Ascending aorta (tissue), 2 donors: ENCODE results near the gene CEP63. TPM values are rescaled to one million over a fixed set of nuclear protein-coding genes. Genes with fewer than 3 reads are reported as not detected.

Source experiments
- DNase-seq, 2 donors: peaks; one replicate each; pipeline ENCODE4 v3.0.0-alpha.2; 2019; ENCODE audit warnings: low spot score in 2 of 2
- H3K27ac ChIP-seq, 2 donors: fragments of 200-600 bp; sonication (generic); one replicate each; pipeline ENCODE4 v1.5.1; 2016 to 2017; ENCODE audit warnings: mild to moderate bottlenecking in 1 of 2
- H3K27me3 ChIP-seq: fragments of 200-600 bp; sonication (generic); one replicate; pipeline ENCODE4 v1.5.1; 2017
- H3K36me3 ChIP-seq, 2 donors: fragments of 200-600 bp; sonication (generic); one replicate each; pipeline ENCODE4 v1.5.1; 2016
- H3K4me1 ChIP-seq, 2 donors: fragments of 200-600 bp; sonication (generic); one replicate each; pipeline ENCODE4 v1.5.1; 2016 to 2017; ENCODE audit warnings: mild to moderate bottlenecking in 1 of 2
- H3K4me3 ChIP-seq, 2 donors: fragments of 200-600 bp; sonication (generic); one replicate each; pipeline ENCODE4 v1.5.1; 2016 to 2017; ENCODE audit warnings: mild to moderate bottlenecking in 1 of 2
- H3K9me3 ChIP-seq, 2 donors: fragments of 200-600 bp; sonication (generic); one replicate each; pipeline ENCODE4 v1.5.1; 2016
- intact Hi-C: fragments of 100-400 bp; cut with DNase I; formaldehyde crosslinking; loops from one replicate; pipeline ENCODE4 v1.15.1; 2023
- total RNA-seq: library from RNA; depleted of rRNA; stranded (reverse); fragments of >200 nt; gene quantifications from one replicate; pipeline ENCODE4 v1.1.0, GENCODE V29; 2016
- TF ChIP-seq, protein P1 (sequence below), 3 experiments: fragments of 200-600 bp in 2 of 3; fragments of 450-650 bp in 1 of 3; sonication (generic) in 2 of 3; IDR thresholded peaks; one replicate each; pipeline ENCODE4 v1.5.1; 2016 to 2019; ENCODE audit warnings: antibody characterized with exemption in 3 of 3, mild to moderate bottlenecking in 1 of 3, moderate library complexity in 1 of 3

Gene CEP63
- total RNA-seq, 1 donor from 2014 or later, result 5.3 TPM

DNA sequence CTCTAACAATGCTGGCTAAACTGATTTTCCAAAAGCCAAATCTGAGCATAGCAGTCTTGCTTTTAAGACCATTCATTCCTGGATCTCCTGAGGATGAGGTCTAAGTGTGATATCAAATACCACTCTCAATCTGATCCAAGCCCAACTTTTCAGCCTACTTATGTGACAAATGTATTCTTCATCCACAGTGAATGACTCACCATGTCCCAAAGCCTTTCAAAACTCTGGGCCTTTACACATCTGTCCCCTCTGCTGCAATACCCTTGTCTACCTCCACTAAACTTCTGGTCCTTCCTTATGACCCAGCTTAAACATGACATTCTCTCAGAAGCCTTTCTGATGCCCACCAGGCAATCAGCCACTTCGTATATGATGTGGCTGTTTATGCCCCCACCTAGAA, 4.7 kb upstream of the CEP63 start:
- TF ChIP-seq, protein P1, sequence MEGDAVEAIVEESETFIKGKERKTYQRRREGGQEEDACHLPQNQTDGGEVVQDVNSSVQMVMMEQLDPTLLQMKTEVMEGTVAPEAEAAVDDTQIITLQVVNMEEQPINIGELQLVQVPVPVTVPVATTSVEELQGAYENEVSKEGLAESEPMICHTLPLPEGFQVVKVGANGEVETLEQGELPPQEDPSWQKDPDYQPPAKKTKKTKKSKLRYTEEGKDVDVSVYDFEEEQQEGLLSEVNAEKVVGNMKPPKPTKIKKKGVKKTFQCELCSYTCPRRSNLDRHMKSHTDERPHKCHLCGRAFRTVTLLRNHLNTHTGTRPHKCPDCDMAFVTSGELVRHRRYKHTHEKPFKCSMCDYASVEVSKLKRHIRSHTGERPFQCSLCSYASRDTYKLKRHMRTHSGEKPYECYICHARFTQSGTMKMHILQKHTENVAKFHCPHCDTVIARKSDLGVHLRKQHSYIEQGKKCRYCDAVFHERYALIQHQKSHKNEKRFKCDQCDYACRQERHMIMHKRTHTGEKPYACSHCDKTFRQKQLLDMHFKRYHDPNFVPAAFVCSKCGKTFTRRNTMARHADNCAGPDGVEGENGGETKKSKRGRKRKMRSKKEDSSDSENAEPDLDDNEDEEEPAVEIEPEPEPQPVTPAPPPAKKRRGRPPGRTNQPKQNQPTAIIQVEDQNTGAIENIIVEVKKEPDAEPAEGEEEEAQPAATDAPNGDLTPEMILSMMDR (IDR thresholded peaks at IDR 0.05), result no peak

DNA sequence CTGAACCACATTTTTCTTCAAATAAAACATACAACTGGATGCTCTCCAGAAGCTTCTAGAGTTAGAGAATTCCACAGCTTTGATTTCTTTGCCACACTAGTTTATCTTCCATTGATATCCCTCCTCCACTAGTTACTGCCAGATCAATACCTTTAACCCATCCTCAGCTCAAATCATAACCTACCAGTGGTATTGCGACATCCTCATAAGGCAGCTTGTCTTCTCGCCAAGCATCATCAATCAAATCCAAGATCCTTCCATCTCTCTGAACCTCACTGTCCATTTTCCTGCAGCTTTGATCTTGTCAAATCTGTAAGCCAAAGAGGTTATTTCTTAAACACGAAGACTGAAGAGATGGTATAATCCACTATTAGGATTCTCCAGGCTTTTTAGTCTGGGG, 3.2 kb upstream of the CEP63 start:
- intact Hi-C loops, result loop anchor here (10.0 kb wide), 2 partner anchors 678 to 1482 kb away; partner anchors contain the start of genes PPP2R3A and SRPRB
- no peak overlapping the region for H3K4me3 ChIP-seq
- no peak for DNase-seq
- H3K36me3 ChIP-seq, result peaks cover 12 to 28% of the 10 kb centered on the region in 2 donors
- peaks cover 23 to 38% of the 10 kb centered on the region in 2 donors for H3K4me1 ChIP-seq
- H3K27me3 ChIP-seq, result no peaks in the 10 kb centered on the region
- H3K9me3 ChIP-seq, result no peaks in the 10 kb centered on the region
- TF ChIP-seq, protein P1 (IDR thresholded peaks at IDR 0.05), result no peak
- peak overlapping the region; percentile 95 to 98 for H3K27ac ChIP-seq

More for the DNA sequence above, 4.7 kb upstream of the CEP63 start:
- Histone ChIP-seq H3K4me3 (no peak overlapping the region), H3K27me3 (no peaks in the 10 kb centered on the region), H3K4me1 (peaks cover 19 to 31% of the 10 kb centered on the region in 2 donors), H3K36me3 (peaks cover 21 to 40% of the 10 kb centered on the region in 2 donors), H3K27ac (peak overlapping the region; percentile 95 to 98), H3K9me3 (no peaks in the 10 kb centered on the region)
- DNase-seq, result no peak
- intact Hi-C loops, result loop anchor here (10.0 kb wide), 2 partner anchors 676 to 1484 kb away; partner anchors contain the start of genes PPP2R3A and SRPRB

DNA sequence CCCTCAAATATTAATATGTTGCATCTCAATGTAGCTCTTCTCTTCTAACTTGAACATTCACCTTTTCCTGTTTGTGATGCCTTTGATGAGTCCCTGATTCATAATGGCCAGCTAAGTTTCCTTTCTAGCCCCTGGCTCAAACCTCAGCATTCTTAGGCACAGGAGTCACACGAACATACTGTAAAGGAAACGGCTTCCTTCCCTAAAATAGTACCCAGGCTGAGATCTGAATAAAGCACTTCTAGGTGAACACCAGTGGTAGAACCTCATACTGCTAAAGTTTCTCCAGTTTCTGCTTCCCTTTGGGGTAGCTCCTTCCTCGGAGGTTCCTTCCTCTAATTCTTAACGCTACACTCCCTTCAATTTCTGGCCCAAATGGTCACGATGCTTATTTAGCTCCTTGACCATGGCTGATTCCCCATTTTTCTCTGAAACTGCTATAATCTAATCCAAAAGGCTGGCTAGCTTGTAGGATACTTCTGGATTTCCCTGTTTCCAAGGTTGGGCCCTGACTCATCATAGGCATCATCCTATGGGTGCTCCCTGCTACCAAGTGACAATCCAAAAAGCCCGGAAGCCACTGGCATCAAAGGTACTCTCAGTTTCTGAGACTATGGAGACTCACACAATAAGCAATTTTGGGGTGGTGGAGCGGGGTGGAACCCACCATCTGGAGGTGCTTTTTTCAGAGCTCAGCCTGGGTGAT, 2.5 kb upstream of the CEP63 start:
- Histone ChIP-seq H3K4me3 (peak overlapping the region in 1 of 2 donors; percentile 78), H3K27me3 (no peaks in the 10 kb centered on the region), H3K9me3 (no peaks in the 10 kb centered on the region), H3K27ac (peak overlapping the region; percentile 95 to 98), H3K36me3 (peaks cover 6 to 20% of the 10 kb centered on the region in 2 donors), H3K4me1 (peaks cover 26 to 42% of the 10 kb centered on the region in 2 donors)
- TF ChIP-seq, protein P1 (IDR thresholded peaks at IDR 0.05), result no peak
- intact Hi-C loops, result loop anchor here (10.0 kb wide), 2 partner anchors 679 to 1481 kb away; partner anchors contain the start of genes PPP2R3A and SRPRB
- no peak for DNase-seq

DNA sequence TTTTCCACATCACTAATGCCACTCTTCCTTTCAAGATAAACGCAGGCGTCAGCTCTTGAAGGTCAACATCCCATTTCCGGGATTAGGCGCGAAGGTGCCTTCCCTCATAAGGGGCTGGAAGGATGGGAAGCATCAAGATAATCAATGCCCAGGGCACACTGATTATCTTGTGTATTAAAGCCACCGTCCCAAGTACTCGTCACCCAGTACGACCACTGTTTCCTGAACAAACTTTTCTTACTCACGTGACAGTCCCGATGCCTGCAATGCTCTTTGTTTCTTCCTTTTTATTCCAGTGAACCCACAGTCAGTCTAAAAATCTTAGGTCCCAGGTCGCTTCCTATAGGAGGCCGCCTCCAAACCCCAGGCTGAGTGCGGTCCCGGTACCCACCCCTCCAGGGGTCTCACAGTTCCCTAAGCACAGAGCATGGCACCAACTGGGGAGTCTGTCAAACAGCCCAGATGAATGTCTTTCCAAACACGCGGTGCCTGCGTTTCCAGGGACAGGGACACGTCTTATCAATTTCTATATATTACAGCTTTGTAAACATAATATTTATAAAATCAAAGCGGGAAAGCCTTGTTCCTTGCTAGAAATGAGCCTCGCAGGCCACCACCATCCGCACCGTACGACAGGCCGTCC, 661 bp upstream of the CEP63 start:
- Histone ChIP-seq H3K4me3 (peak overlapping the region; percentile 78 to 92), H3K9me3 (no peaks in the 10 kb centered on the region), H3K27ac (peak overlapping the region; percentile 95 to 98), H3K36me3 (peaks cover 0 to 14% of the 10 kb centered on the region in 2 donors), H3K4me1 (peaks cover 26 to 41% of the 10 kb centered on the region in 2 donors), H3K27me3 (no peaks in the 10 kb centered on the region)
- intact Hi-C loops, result loop anchor here (5.0 to 10.0 kb wide), 3 partner anchors 233 to 1480 kb away; partner anchors contain the start of genes PPP2R3A, RYK and SRPRB
- TF ChIP-seq, protein P1 (IDR thresholded peaks at IDR 0.05), result no peak
- no peak for DNase-seq

DNA sequence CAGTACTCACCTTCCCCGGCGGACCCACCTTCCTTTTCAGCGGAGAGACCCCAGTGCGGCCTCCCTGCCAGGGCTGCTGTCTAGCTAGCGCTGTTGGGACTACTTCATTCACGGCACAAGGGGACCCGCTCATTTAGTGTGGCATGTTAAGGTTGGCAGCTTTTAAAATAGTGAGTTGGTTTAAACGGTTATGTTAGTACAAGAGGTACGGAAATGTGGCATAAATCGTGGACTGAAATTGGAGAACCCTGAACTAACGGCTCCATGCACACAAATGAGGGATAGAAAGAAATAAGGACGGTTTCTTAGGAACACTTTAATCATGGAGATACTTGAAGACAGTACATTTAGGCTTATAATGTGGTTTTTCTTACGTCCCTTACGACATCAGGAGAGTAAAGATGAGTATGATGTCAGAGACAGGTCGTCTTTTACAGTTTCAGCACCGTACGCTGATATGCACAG, 752 bp downstream of the CEP63 start:
- H3K27ac ChIP-seq, result peak overlapping the region; percentile 95 to 98
- intact Hi-C loops, result loop anchor here (1.0 to 10.0 kb wide), 5 partner anchors 22 to 1764 kb away; partner anchors contain the start of genes NPHP3, PPP2R3A, RYK and SRPRB
- H3K36me3 ChIP-seq, result peaks cover 0 to 1% of the 10 kb centered on the region in 2 donors
- TF ChIP-seq, protein P1 (IDR thresholded peaks at IDR 0.05), result no peak
- no peak for DNase-seq
- H3K4me3 ChIP-seq, result peak overlapping the region; percentile 78 to 92
- no peaks in the 10 kb centered on the region for H3K9me3 ChIP-seq
- H3K27me3 ChIP-seq, result no peaks in the 10 kb centered on the region
- H3K4me1 ChIP-seq, result peaks cover 26 to 38% of the 10 kb centered on the region in 2 donors
